ENCODE measurements around the gene ZBTB39. TPM values are rescaled to one million over a fixed set of nuclear protein-coding genes. Genes with fewer than 3 reads are reported as not detected.

Gene ZBTB39
- total RNA-seq, 1 experiment from 2014 or later: 7.6 TPM

DNA sequence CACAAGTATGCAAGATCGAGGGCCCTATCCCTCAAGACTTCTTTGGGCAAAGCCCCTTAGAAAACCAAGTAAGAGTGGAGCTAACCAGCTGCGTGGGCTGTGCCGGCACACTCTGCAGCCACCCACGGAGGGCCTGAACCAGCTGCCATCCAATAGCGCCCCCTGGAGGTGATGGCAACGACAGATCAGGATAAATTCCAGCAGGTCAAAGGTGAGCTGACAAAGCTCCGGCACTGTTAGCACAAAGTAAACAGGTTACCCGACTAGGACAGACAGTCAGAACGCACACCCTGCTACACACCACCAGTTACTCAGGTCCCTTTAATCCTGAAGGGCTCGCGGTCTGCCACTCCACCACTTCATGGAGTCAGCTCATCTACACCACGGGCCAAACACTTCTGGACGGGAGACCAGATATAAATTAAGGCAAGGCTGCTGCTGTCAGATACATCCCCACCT is 4.9 kb downstream of the ZBTB39 start:
- ChIA-PET CTCF (interaction anchor here (0.6 to 1.2 kb wide), 7 partner anchors 14 to 365 kb away, joined by 3 to 9 read pairs (median 4); partner anchors contain the start of genes NEMP1 and STAT6), POLR2A (ENCODE audit: unreplicated experiment) (interaction anchor here (0.6 kb wide), 2 partner anchors 364 to 534 kb away, joined by 3 to 10 read pairs; no protein-coding TSS in a partner anchor)
- H3K27ac ChIP-seq: no peak overlapping the region
- peaks cover 11% of the 10 kb centered on the region; the same call in 1 of the 2 replicates for H4K20me1 ChIP-seq (ENCODE audit: insufficient read depth)
- peaks cover 7% of the 10 kb centered on the region for H3K4me1 ChIP-seq (replicated peaks; ENCODE audit: insufficient read depth)
- intact Hi-C loops (cut with micrococcal nuclease; ENCODE audit: unreplicated experiment): loop anchor here (1.0 to 10.0 kb wide), 4 partner anchors 161 to 487 kb away; partner anchors contain the start of gene BAZ2A
- TF ChIP-seq, protein P1, sequence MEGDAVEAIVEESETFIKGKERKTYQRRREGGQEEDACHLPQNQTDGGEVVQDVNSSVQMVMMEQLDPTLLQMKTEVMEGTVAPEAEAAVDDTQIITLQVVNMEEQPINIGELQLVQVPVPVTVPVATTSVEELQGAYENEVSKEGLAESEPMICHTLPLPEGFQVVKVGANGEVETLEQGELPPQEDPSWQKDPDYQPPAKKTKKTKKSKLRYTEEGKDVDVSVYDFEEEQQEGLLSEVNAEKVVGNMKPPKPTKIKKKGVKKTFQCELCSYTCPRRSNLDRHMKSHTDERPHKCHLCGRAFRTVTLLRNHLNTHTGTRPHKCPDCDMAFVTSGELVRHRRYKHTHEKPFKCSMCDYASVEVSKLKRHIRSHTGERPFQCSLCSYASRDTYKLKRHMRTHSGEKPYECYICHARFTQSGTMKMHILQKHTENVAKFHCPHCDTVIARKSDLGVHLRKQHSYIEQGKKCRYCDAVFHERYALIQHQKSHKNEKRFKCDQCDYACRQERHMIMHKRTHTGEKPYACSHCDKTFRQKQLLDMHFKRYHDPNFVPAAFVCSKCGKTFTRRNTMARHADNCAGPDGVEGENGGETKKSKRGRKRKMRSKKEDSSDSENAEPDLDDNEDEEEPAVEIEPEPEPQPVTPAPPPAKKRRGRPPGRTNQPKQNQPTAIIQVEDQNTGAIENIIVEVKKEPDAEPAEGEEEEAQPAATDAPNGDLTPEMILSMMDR (conservative IDR thresholded peaks at IDR 0.05): peak; percentile 77
- TF ChIP-seq EZH2 (IDR thresholded peaks at IDR 0.05; ENCODE audit: low read depth): no peak
- no peaks in the 10 kb centered on the region for H3K9me2 ChIP-seq (ENCODE audit: insufficient read depth)
- BruUV-seq (replicated peaks): no TSS peak
- no peak overlapping the region for H3K4me2 ChIP-seq
- H3K4me3 ChIP-seq: no peak overlapping the region
- 0 out of 2 replicates have a peak, but pooled peaks cover 6% of the 10 kb centered on the region for H3F3A ChIP-seq (ENCODE audit: insufficient read depth, low read depth)
- DNase-seq: peak in 1 of 2 experiments; percentile 67
- no peaks in the 10 kb centered on the region for H3K9me3 ChIP-seq (ENCODE audit: insufficient read depth, low read depth)
- no peak overlapping the region for H2AFZ ChIP-seq
- peaks cover 27% of the 10 kb centered on the region for H3K79me2 ChIP-seq (ENCODE audit: low read depth)
- H3K27me3 ChIP-seq (ENCODE audit: insufficient read depth, low read depth): no peaks in the 10 kb centered on the region
- 0 out of 2 replicates have a peak, but pooled peaks cover 8% of the 10 kb centered on the region for H3K36me3 ChIP-seq (ENCODE audit: low read depth)

DNA sequence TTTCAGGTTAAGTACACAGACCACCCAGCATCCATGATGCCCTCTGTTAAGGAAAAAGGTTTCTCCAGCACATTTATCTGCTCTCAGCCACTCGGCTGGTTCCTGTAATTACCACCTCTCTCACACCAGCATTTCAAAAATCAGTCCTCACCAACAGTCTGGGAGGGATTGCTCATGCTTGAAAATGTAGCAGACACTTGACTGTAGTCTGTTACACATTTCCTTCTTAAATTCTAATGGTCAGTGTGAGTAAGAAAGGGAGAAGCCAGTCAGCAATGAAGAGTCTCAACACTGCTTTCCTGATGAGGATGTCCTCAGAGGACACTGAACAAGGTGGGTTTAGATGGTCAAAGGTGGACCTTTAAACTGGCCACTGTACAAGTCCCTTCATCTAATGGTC is 6.0 kb downstream of the ZBTB39 start:
- Histone ChIP-seq H3K4me1 (replicated peaks; ENCODE audit: insufficient read depth) (peaks cover 5% of the 10 kb centered on the region), H3F3A (ENCODE audit: insufficient read depth, low read depth) (0 out of 2 replicates have a peak, but pooled peaks cover 6% of the 10 kb centered on the region), H4K20me1 (ENCODE audit: insufficient read depth) (peaks cover 11% of the 10 kb centered on the region; the same call in 1 of the 2 replicates), H2AFZ (no peak overlapping the region), H3K9me3 (ENCODE audit: insufficient read depth, low read depth) (no peaks in the 10 kb centered on the region), H3K27ac (no peak overlapping the region), H3K4me2 (no peak overlapping the region), H3K4me3 (no peak overlapping the region), H3K9me2 (ENCODE audit: insufficient read depth) (no peaks in the 10 kb centered on the region), H3K36me3 (ENCODE audit: low read depth) (0 out of 2 replicates have a peak, but pooled peaks cover 8% of the 10 kb centered on the region), H3K79me2 (ENCODE audit: low read depth) (peaks cover 21% of the 10 kb centered on the region), H3K27me3 (ENCODE audit: insufficient read depth, low read depth) (no peaks in the 10 kb centered on the region)
- no TSS peak for BruUV-seq (replicated peaks)
- intact Hi-C loops (cut with micrococcal nuclease; ENCODE audit: unreplicated experiment): loop anchor here (2.0 to 10.0 kb wide), 3 partner anchors 244 to 486 kb away; partner anchors contain the start of gene BAZ2A
- ChIA-PET POLR2A (ENCODE audit: unreplicated experiment) (no interaction called here), CTCF (no interaction called here)
- DNase-seq: no peak
- TF ChIP-seq, protein P1 (conservative IDR thresholded peaks at IDR 0.05): no peak
- no peak for TF ChIP-seq EZH2 (IDR thresholded peaks at IDR 0.05; ENCODE audit: low read depth)

DNA sequence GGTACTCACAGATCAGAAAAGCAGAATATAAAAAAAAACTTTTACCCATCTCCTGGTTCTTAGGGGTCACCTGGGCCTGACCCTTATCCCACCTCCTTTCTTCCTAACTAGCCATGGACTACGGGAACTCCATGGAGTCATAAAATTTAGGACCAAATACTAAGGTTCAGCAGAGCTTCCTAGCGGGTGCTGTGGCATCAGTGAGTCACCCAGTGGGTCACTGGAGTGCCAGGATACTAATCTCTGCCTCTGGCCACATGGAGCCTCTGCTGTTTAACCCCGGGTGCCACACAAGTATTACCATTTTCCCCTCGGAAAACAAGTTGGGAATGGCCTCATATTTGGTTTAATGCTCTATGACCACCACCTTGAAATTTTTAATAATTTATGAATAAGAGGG is 6.9 kb downstream of the ZBTB39 start:
- Histone ChIP-seq H4K20me1 (ENCODE audit: insufficient read depth) (peaks cover 11% of the 10 kb centered on the region; the same call in 1 of the 2 replicates), H3K9me3 (ENCODE audit: insufficient read depth, low read depth) (no peaks in the 10 kb centered on the region), H3K4me1 (replicated peaks; ENCODE audit: insufficient read depth) (no peaks in the 10 kb centered on the region), H2AFZ (no peak overlapping the region), H3K9me2 (ENCODE audit: insufficient read depth) (no peaks in the 10 kb centered on the region), H3K27me3 (ENCODE audit: insufficient read depth, low read depth) (no peaks in the 10 kb centered on the region), H3K27ac (no peak overlapping the region), H3K36me3 (ENCODE audit: low read depth) (0 out of 2 replicates have a peak, but pooled peaks cover 8% of the 10 kb centered on the region), H3K79me2 (ENCODE audit: low read depth) (peaks cover 11% of the 10 kb centered on the region; the same call in 1 of the 2 replicates), H3F3A (ENCODE audit: insufficient read depth, low read depth) (0 out of 2 replicates have a peak, but pooled peaks cover 6% of the 10 kb centered on the region), H3K4me2 (no peak overlapping the region), H3K4me3 (no peak overlapping the region)
- BruUV-seq (replicated peaks): no TSS peak
- TF ChIP-seq, protein P1 (conservative IDR thresholded peaks at IDR 0.05): no peak
- no peak for TF ChIP-seq EZH2 (IDR thresholded peaks at IDR 0.05; ENCODE audit: low read depth)
- ChIA-PET CTCF (interaction anchor here (0.5 kb wide), 1 partner anchor 664 kb away, joined by 11 read pairs; no protein-coding TSS in a partner anchor), POLR2A (ENCODE audit: unreplicated experiment) (interaction anchor here (0.7 kb wide), 1 partner anchor 274 kb away, joined by 3 read pairs; the partner anchor contains the start of gene NACA)
- DNase-seq: no peak
- intact Hi-C loops (cut with micrococcal nuclease; ENCODE audit: unreplicated experiment): no loop called here
